Vagina (tissue), 2 donors: Measurements from ENCODE around the gene VSIR. TPM values are rescaled to one million over a fixed set of nuclear protein-coding genes. Genes with fewer than 3 reads are reported as not detected.

ENCODE experiments used
- DNase-seq, 2 donors: peaks; one replicate each; pipeline ENCODE4 v3.0.0-alpha.2; 2017; ENCODE audit errors: extremely low spot score in 2 of 2
- H3K27ac ChIP-seq: fragments of 200-600 bp; sonication (generic); one replicate; pipeline ENCODE4 v1.5.1; 2019
- H3K27me3 ChIP-seq: fragments of 200-600 bp; sonication (generic); one replicate; pipeline ENCODE4 v1.5.1; 2019
- H3K36me3 ChIP-seq, 2 donors: fragments of 200-600 bp; sonication (generic); one replicate each; pipeline ENCODE4 v1.5.1; 2017 to 2019
- H3K4me1 ChIP-seq: fragments of 200-600 bp; sonication (generic); one replicate; pipeline ENCODE4 v1.5.1; 2019
- H3K4me3 ChIP-seq, 2 donors: fragments of 200-600 bp; sonication (generic); 1 replicate in 1 of 2; 2 replicates in 1 of 2; pipeline ENCODE4 v1.5.1; 2016 to 2019
- H3K9me3 ChIP-seq: fragments of 200-600 bp; sonication (generic); one replicate; pipeline ENCODE4 v1.5.1; 2019
- CTCF ChIP-seq, 3 experiments: fragments of 450-650 bp in 2 of 3; fragments of 200-600 bp in 1 of 3; sonication (generic) in 1 of 3; IDR thresholded peaks; one replicate each; pipeline ENCODE4 v1.5.1; 2017 to 2019; ENCODE audit warnings: antibody characterized with exemption in 3 of 3, mild to moderate bottlenecking in 2 of 3, moderate library complexity in 2 of 3
- POLR2A ChIP-seq, 2 donors: fragments of 450-650 bp; IDR thresholded peaks; one replicate each; pipeline ENCODE4 v1.6.1; 2017; ENCODE audit warnings: antibody characterized with exemption in 2 of 2, mild to moderate bottlenecking in 2 of 2, moderate library complexity in 2 of 2
- POLR2AphosphoS5 ChIP-seq, 2 donors: sonication (generic); formaldehyde crosslinking; IDR thresholded peaks; one replicate each; pipeline ENCODE4 v1.9.0; 2017; ENCODE audit warnings: antibody characterized with exemption in 2 of 2, mild to moderate bottlenecking in 2 of 2, low read depth in 1 of 2; ENCODE audit not compliant: insufficient read depth in 1 of 2
- intact Hi-C: fragments of 100-400 bp; cut with DNase I; formaldehyde crosslinking; loops from one replicate; pipeline ENCODE4 v1.15.1; 2023
- total RNA-seq: library from RNA; depleted of rRNA; stranded (reverse); fragments of >200 nt; gene quantifications from one replicate; pipeline ENCODE4 v1.2.3, GENCODE V29; 2016

VSIR gene
- total RNA-seq, 1 donor from 2014 or later = 96.5 TPM

- no peak for DNase-seq
- Histone ChIP-seq H3K4me3 (no peak overlapping the region), H3K27me3 (no peaks in the 10 kb centered on the region), H3K36me3 (peaks cover 0 to 35% of the 10 kb centered on the region in 2 donors), H3K4me1 (peaks cover 82% of the 10 kb centered on the region), H3K27ac (peak overlapping the region; percentile 15), H3K9me3 (no peaks in the 10 kb centered on the region)
- intact Hi-C loops = no loop called here
- TF ChIP-seq POLR2AphosphoS5 (IDR thresholded peaks at IDR 0.05; ENCODE audit: insufficient read depth in 1 of 2, low read depth in 1 of 2) (no peak), CTCF (IDR thresholded peaks at IDR 0.05) (no peak), POLR2A (IDR thresholded peaks at IDR 0.05) (peak in 1 of 2 donors; percentile 12)
These were observed 20.0 kb downstream of the VSIR start for GRCh38 chr10:71753091-71753959.

- TF ChIP-seq CTCF (IDR thresholded peaks at IDR 0.05) = no peak
- no peak for TF ChIP-seq POLR2AphosphoS5 (IDR thresholded peaks at IDR 0.05; ENCODE audit: insufficient read depth in 1 of 2, low read depth in 1 of 2)
- no peak for TF ChIP-seq POLR2A (IDR thresholded peaks at IDR 0.05)
- Histone ChIP-seq H3K4me3 (no peak overlapping the region), H3K4me1 (peaks cover 82% of the 10 kb centered on the region), H3K27ac (peak overlapping the region; percentile 15), H3K36me3 (peaks cover 0 to 32% of the 10 kb centered on the region in 2 donors), H3K27me3 (no peaks in the 10 kb centered on the region), H3K9me3 (no peaks in the 10 kb centered on the region)
- intact Hi-C loops = no loop called here
- DNase-seq = no peak
These were observed 20.8 kb downstream of the VSIR start for GRCh38 chr10:71752391-71753090.

GRCh38 chr10:71751515-71752224 is 21.6 kb downstream of the VSIR start:
- DNase-seq = no peak
- peak overlapping the region; percentile 15 for H3K27ac ChIP-seq
- intact Hi-C loops = no loop called here
- H3K36me3 ChIP-seq = peaks cover 0 to 32% of the 10 kb centered on the region in 2 donors
- no peak overlapping the region for H3K4me3 ChIP-seq
- TF ChIP-seq POLR2A (IDR thresholded peaks at IDR 0.05) (no peak), POLR2AphosphoS5 (IDR thresholded peaks at IDR 0.05; ENCODE audit: insufficient read depth in 1 of 2, low read depth in 1 of 2) (no peak), CTCF (IDR thresholded peaks at IDR 0.05) (no peak)
- no peaks in the 10 kb centered on the region for H3K27me3 ChIP-seq
- no peaks in the 10 kb centered on the region for H3K9me3 ChIP-seq
- H3K4me1 ChIP-seq = peaks cover 82% of the 10 kb centered on the region

GRCh38 chr10:71750986-71751385 is 22.3 kb downstream of the VSIR start:
- TF ChIP-seq CTCF (IDR thresholded peaks at IDR 0.05) (no peak), POLR2A (IDR thresholded peaks at IDR 0.05) (no peak), POLR2AphosphoS5 (IDR thresholded peaks at IDR 0.05; ENCODE audit: insufficient read depth in 1 of 2, low read depth in 1 of 2) (no peak)
- Histone ChIP-seq H3K27me3 (no peaks in the 10 kb centered on the region), H3K4me3 (no peak overlapping the region), H3K36me3 (peaks cover 0 to 32% of the 10 kb centered on the region in 2 donors), H3K9me3 (no peaks in the 10 kb centered on the region), H3K4me1 (peaks cover 82% of the 10 kb centered on the region), H3K27ac (peak overlapping the region; percentile 75)
- intact Hi-C loops = no loop called here
- no peak for DNase-seq
